22Rv1 (cell line): ENCODE results near the gene VEZF1.

Experiments used
- ZFX ChIP-seq: fragments of 450-650 bp; IDR thresholded peaks from 2 replicates; pipeline ENCODE4 v1.6.1; 2017; ENCODE audit warnings: antibody characterized with exemption, borderline replicate concordance
- TF ChIP-seq, protein P1 (sequence below): fragments of 450-650 bp; IDR thresholded peaks from 2 replicates; pipeline ENCODE4 v1.5.1; 2017; ENCODE audit warnings: mild to moderate bottlenecking

DNA sequence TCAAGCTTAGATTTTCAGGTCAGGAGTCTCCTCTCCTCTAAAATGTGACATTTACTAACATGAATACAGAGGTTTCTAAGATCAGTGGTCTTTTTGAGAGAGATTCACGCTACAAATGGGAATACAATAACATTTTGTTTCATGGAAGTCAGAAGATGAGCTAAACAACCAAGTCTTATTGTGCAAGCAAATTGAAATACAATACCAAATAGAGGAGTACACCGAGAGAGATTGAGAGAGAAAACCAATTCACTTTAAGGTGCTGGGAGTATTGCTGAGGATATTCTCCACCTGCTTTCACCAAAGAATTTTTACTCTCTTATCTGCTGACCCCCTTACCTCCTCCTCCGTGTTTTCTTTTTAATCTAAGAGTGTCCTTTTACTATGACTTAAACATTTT, 11.5 kb downstream of the VEZF1 start:
- TF ChIP-seq, protein P1, sequence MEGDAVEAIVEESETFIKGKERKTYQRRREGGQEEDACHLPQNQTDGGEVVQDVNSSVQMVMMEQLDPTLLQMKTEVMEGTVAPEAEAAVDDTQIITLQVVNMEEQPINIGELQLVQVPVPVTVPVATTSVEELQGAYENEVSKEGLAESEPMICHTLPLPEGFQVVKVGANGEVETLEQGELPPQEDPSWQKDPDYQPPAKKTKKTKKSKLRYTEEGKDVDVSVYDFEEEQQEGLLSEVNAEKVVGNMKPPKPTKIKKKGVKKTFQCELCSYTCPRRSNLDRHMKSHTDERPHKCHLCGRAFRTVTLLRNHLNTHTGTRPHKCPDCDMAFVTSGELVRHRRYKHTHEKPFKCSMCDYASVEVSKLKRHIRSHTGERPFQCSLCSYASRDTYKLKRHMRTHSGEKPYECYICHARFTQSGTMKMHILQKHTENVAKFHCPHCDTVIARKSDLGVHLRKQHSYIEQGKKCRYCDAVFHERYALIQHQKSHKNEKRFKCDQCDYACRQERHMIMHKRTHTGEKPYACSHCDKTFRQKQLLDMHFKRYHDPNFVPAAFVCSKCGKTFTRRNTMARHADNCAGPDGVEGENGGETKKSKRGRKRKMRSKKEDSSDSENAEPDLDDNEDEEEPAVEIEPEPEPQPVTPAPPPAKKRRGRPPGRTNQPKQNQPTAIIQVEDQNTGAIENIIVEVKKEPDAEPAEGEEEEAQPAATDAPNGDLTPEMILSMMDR: no peak
- TF ChIP-seq ZFX: no peak
